B cell (primary cell): Measurements from ENCODE around the gene CALML5. TPM values are rescaled to one million over a fixed set of nuclear protein-coding genes. Genes with fewer than 3 reads are reported as not detected.

Experiments
- ATAC-seq: fragments of 200-7000 bp; cut with Tn5 transposase; one replicate; pipeline ENCODE4 v1.10.0; 2021; ENCODE audit warnings: low read depth, mild to moderate bottlenecking, moderate number of reproducible peaks, moderate library complexity
- CTCF ChIA-PET: fragments of 350-600 bp; sonication (Branson Sonifier 250); formaldehyde crosslinking; loops from one replicate; lab custom pipeline; 2021; ENCODE audit warnings: antibody characterized with exemption, inconsistent platforms; lab: Charles Lee
- POLR2A ChIA-PET: fragments of 350-600 bp; sonication (Branson Sonifier 250); formaldehyde crosslinking; loops from one replicate; lab custom pipeline; 2021; ENCODE audit warnings: antibody characterized with exemption; lab: Charles Lee
- DNase-seq: peaks from one replicate; pipeline ENCODE4 v3.0.0; 2013
- H2AFZ ChIP-seq: 2 replicates; pipeline ENCODE4 v1.6.1; 2012; ENCODE audit warnings: mild to moderate bottlenecking, low read depth, low read length; ENCODE audit not compliant: insufficient read depth, poor library complexity, severe bottlenecking
- H3K27ac ChIP-seq, 2 donors: 1 replicate in 1 of 2; 2 replicates in 1 of 2; pipeline ENCODE4 v1.5.1; 2012 to 2013; ENCODE audit warnings: low read length in 2 of 2, mild to moderate bottlenecking in 2 of 2, moderate library complexity in 1 of 2
- H3K27me3 ChIP-seq, 4 experiments: fragments of 200-600 bp in 1 of 4; sonication (generic) in 1 of 4; replicated peaks in 1 of 4; 1 replicate in 2 of 4; 2 replicates in 2 of 4; pipeline versions ENCODE4 v1.6.1 to v1.7.0; 2013 to 2016; ENCODE audit warnings: low read length in 3 of 4, mild to moderate bottlenecking in 2 of 4, mixed read lengths in 1 of 4, moderate library complexity in 1 of 4; ENCODE audit not compliant: insufficient read depth in 4 of 4, control insufficient read depth in 3 of 4; ENCODE audit errors: control extremely low read depth in 1 of 4
- H3K36me3 ChIP-seq, 2 experiments: replicated peaks in 1 of 2; 1 replicate in 1 of 2; 2 replicates in 1 of 2; pipeline versions ENCODE4 v1.6.1 to v1.7.1; 2013; ENCODE audit warnings: low read length in 1 of 2; ENCODE audit not compliant: insufficient read depth in 2 of 2, control insufficient read depth in 1 of 2; ENCODE audit errors: control extremely low read depth in 1 of 2, extremely low read depth in 1 of 2
- H3K4me1 ChIP-seq, 2 donors: fragments of 200-600 bp in 1 of 2; sonication (generic) in 1 of 2; 1 replicate in 1 of 2; 2 replicates in 1 of 2; pipeline versions ENCODE4 v1.5.1 to v1.6.1; 2013 to 2017; ENCODE audit warnings: low read length in 2 of 2; ENCODE audit not compliant: control insufficient read depth in 2 of 2, insufficient read depth in 2 of 2
- H3K4me2 ChIP-seq: replicated peaks from 2 replicates; pipeline ENCODE3; 2012; ENCODE audit warnings: mild to moderate bottlenecking, low read depth, low read length; ENCODE audit not compliant: poor library complexity, severe bottlenecking
- H3K4me3 ChIP-seq, 5 experiments: fragments of 200-600 bp in 1 of 5; sonication (generic) in 1 of 5; 1 replicate in 3 of 5; 2 replicates in 2 of 5; pipeline versions ENCODE4 v1.5.1 to v1.7.0; 2011 to 2016; ENCODE audit warnings: low read length in 4 of 5, mild to moderate bottlenecking in 4 of 5, low read depth in 2 of 5, control low read depth in 1 of 5, moderate library complexity in 1 of 5; ENCODE audit not compliant: insufficient read depth in 1 of 5; ENCODE audit errors: control extremely low read depth in 1 of 5, extremely low read depth in 1 of 5
- H3K79me2 ChIP-seq: fragments of 200-600 bp; sonication (generic); one replicate; pipeline ENCODE4 v1.6.0; 2016; ENCODE audit warnings: low read length; ENCODE audit not compliant: control insufficient read depth, insufficient read depth
- H3K9ac ChIP-seq: fragments of 200-600 bp; sonication (generic); 2 replicates; pipeline ENCODE4 v1.6.1; 2017; ENCODE audit warnings: mild to moderate bottlenecking, low read length, moderate library complexity
- H3K9me3 ChIP-seq, 3 donors: one replicate each; pipeline versions ENCODE4 v1.6.1 to v1.7.1; 2013; ENCODE audit warnings: low read length in 2 of 3; ENCODE audit not compliant: control insufficient read depth in 2 of 3, insufficient read depth in 1 of 3; ENCODE audit errors: control extremely low read depth in 1 of 3
- H4K20me1 ChIP-seq: 2 replicates; pipeline ENCODE4 v1.6.0; 2012; ENCODE audit warnings: mild to moderate bottlenecking, low read length; ENCODE audit not compliant: insufficient read depth, control insufficient read depth, poor library complexity, severe bottlenecking
- H3K27ac Mint-ChIP-seq: one replicate; pipeline ENCODE4 v1.8.0; 2021; ENCODE audit warnings: mixed read lengths
- H3K27me3 Mint-ChIP-seq: one replicate; pipeline ENCODE4 v1.8.0; 2021; ENCODE audit warnings: mixed read lengths
- H3K4me1 Mint-ChIP-seq: one replicate; pipeline ENCODE4 v1.8.0; 2021; ENCODE audit warnings: mixed read lengths
- H3K4me3 Mint-ChIP-seq: one replicate; pipeline ENCODE4 v1.8.0; 2021; ENCODE audit warnings: mixed read lengths
- H3K9me3 Mint-ChIP-seq: one replicate; pipeline ENCODE4 v1.8.0; 2022; ENCODE audit warnings: mixed read lengths; ENCODE audit not compliant: insufficient read depth
- CTCF ChIP-seq: fragments of 200-600 bp; IDR thresholded peaks from one replicate; pipeline ENCODE4 v1.8.0; 2022; ENCODE audit warnings: antibody characterized with exemption, mild to moderate bottlenecking
- EZH2 ChIP-seq: IDR thresholded peaks from 2 replicates; pipeline ENCODE4 v1.6.1; 2012; ENCODE audit warnings: borderline replicate concordance, low read depth, mild to moderate bottlenecking, moderate library complexity, low read length; ENCODE audit not compliant: insufficient read depth, poor library complexity, severe bottlenecking
- WGBS: methylation state at CpG from one replicate; pipeline ENCODE4 v1.1.5; 2013; ENCODE audit warnings: missing lambda C conversion rate; ENCODE audit not compliant: insufficient coverage; 5-methylcytosine and 5-hydroxymethylcytosine counted together
- intact Hi-C: fragments of 100-400 bp; cut with micrococcal nuclease; formaldehyde crosslinking; loops from one replicate; pipeline ENCODE4 v1.10.0; 2022
- polyA plus RNA-seq: library from polyadenylated mRNA; depleted of rRNA; stranded (reverse); fragments of >200 nt; gene quantifications from 2 replicates; pipeline ENCODE4 v1.2.3, GENCODE V29; 2012
- total RNA-seq, 2 donors: library from RNA; stranded (reverse); fragments of 120-200 nt in 1 of 2; gene quantifications; 1 replicate in 1 of 2; 2 replicates in 1 of 2; pipeline versions ENCODE4 v1.2.3 to v1.2.4, GENCODE V29; 2013 to 2022

CALML5 gene
- total and polyA plus RNA-seq, 2 donors (not counting 1 experiment from before 2014, with no cell fraction given): not detected

- Histone ChIP-seq H3K4me3 (no peak overlapping the region), H3K27me3 (no peaks in the 10 kb centered on the region), H3K4me1 (peaks cover 3% of the 10 kb centered on the region in 2 donors), H3K4me2 (no peak overlapping the region), H3K79me2 (no peaks in the 10 kb centered on the region), H3K9me3 (peaks cover 0 to 16% (median 0%) of the 10 kb centered on the region in 3 donors), H3K9ac (no peak overlapping the region), H3K36me3 (no peaks in the 10 kb centered on the region), H4K20me1 (no peaks in the 10 kb centered on the region), H2AFZ (no peak overlapping the region), H3K27ac (no peak overlapping the region)
- no peak overlapping the region for H3K27ac Mint-ChIP-seq
- H3K4me3 Mint-ChIP-seq: no peak overlapping the region
- DNase-seq (no peak), ATAC-seq (no peak)
- TF ChIP-seq EZH2: no peak
- TF ChIP-seq CTCF: no peak
- peaks cover 3% of the 10 kb centered on the region for H3K27me3 Mint-ChIP-seq
- no peaks in the 10 kb centered on the region for H3K9me3 Mint-ChIP-seq
- peaks cover 5% of the 10 kb centered on the region for H3K4me1 Mint-ChIP-seq
- POLR2A ChIA-PET: no interaction called here
- WGBS: 100% methylated on average over 4 of the region's 8 CpGs
- intact Hi-C loops: no loop called here
- CTCF ChIA-PET: interaction anchor here (0.9 kb wide), 1 partner anchor 24 kb away, joined by 3 read pairs; no protein-coding TSS in a partner anchor
Measured at GRCh38 chr10:5467207-5467535, 32.2 kb downstream of the CALML5 start.

GRCh38 chr10:5466451-5467206 lies 32.7 kb downstream of the CALML5 start:
- Histone ChIP-seq H3K9ac (no peak overlapping the region), H3K36me3 (no peaks in the 10 kb centered on the region), H3K27ac (no peak overlapping the region), H3K9me3 (peaks cover 0 to 16% (median 0%) of the 10 kb centered on the region in 3 donors), H3K27me3 (no peaks in the 10 kb centered on the region), H4K20me1 (no peaks in the 10 kb centered on the region), H3K4me1 (peaks cover 7 to 8% of the 10 kb centered on the region in 2 donors), H3K4me3 (no peak overlapping the region), H2AFZ (no peak overlapping the region), H3K79me2 (no peaks in the 10 kb centered on the region), H3K4me2 (no peak overlapping the region)
- H3K9me3 Mint-ChIP-seq: no peaks in the 10 kb centered on the region
- H3K4me3 Mint-ChIP-seq: no peak overlapping the region
- no peaks in the 10 kb centered on the region for H3K27me3 Mint-ChIP-seq
- CTCF ChIA-PET: interaction anchor here (0.9 kb wide), 1 partner anchor 23 kb away, joined by 3 read pairs; no protein-coding TSS in a partner anchor
- no peak for TF ChIP-seq CTCF
- no peak for TF ChIP-seq EZH2
- no peak for DNase-seq
- no peak for ATAC-seq
- POLR2A ChIA-PET: no interaction called here
- peaks cover 10% of the 10 kb centered on the region for H3K4me1 Mint-ChIP-seq
- H3K27ac Mint-ChIP-seq: no peak overlapping the region
- 73% methylated on average over 14 of the region's 18 CpGs for WGBS
- intact Hi-C loops: no loop called here
